ELF-1 (cell line): ENCODE data around the gene ZNF490.
"Not testable (repeated sequence)": the region's sequence is repeated elsewhere in the genome, so short reads cannot be mapped to it uniquely, and the experiment has no call there.

Experiments
- DNase-seq: peaks from one replicate; pipeline ENCODE4 v3.0.0-alpha.2; 2016; ENCODE audit warnings: low read depth, low spot score

ZNF490 gene

GRCh38 chr19:12610540-12611360 lies at the start of gene ZNF490, which contains the start of gene ZNF791:
Gene ZNF490, minus strand, starts transcription at chr19:12610813. Its CDS starts 133 bp downstream, at chr19:12610680.
Gene ZNF791, plus strand, starts transcription at chr19:12610920. Its CDS starts 160 bp downstream, at chr19:12611080.
- DNase-seq, result peak; percentile 97

- no peak for DNase-seq
Observed at GRCh38 chr19:12657966-12658365, 47.4 kb upstream of the ZNF490 start.

GRCh38 chr19:12656899-12657571 lies 46.4 kb upstream of the ZNF490 start:
- DNase-seq, result peak; percentile 61

GRCh38 chr19:12655546-12655945 lies 44.9 kb upstream of the ZNF490 start:
- DNase-seq, result no peak

GRCh38 chr19:12652219-12652618 lies 41.6 kb upstream of the ZNF490 start:
- no peak for DNase-seq

GRCh38 chr19:12649941-12650340 lies 39.3 kb upstream of the ZNF490 start:
- no peak for DNase-seq

GRCh38 chr19:12648088-12648487 lies 37.5 kb upstream of the ZNF490 start:
- peak; percentile 74 for DNase-seq

GRCh38 chr19:12647490-12648071 lies 37.0 kb upstream of the ZNF490 start:
- DNase-seq, result peak; percentile 88

- DNase-seq, result no peak
Observed at GRCh38 chr19:12647047-12647446, 36.4 kb upstream of the ZNF490 start.

GRCh38 chr19:12646551-12646950 lies 35.9 kb upstream of the ZNF490 start:
- DNase-seq, result no peak

GRCh38 chr19:12643716-12644115 lies 33.1 kb upstream of the ZNF490 start:
- DNase-seq, result not testable (repeated sequence)

- DNase-seq, result no peak
Observed at GRCh38 chr19:12642506-12642905, 31.9 kb upstream of the ZNF490 start.

GRCh38 chr19:12641456-12641855 lies 30.8 kb upstream of the ZNF490 start:
- DNase-seq, result no peak

GRCh38 chr19:12639901-12640613 lies 29.4 kb upstream of the ZNF490 start:
- peak; percentile 95 for DNase-seq

- no peak for DNase-seq
Observed at GRCh38 chr19:12638611-12639182, 28.1 kb upstream of the ZNF490 start.

GRCh38 chr19:12636631-12637030 lies 26.0 kb upstream of the ZNF490 start:
- no peak for DNase-seq

GRCh38 chr19:12629215-12629614 lies 18.6 kb upstream of the ZNF490 start:
- DNase-seq, result no peak

GRCh38 chr19:12628040-12629022 lies 17.7 kb upstream of the ZNF490 start:
- DNase-seq, result no peak

GRCh38 chr19:12626958-12627357 lies 16.3 kb upstream of the ZNF490 start:
- no peak for DNase-seq

GRCh38 chr19:12623361-12624031 lies 12.9 kb upstream of the ZNF490 start:
- DNase-seq, result no peak
